ENCODE measurements around the gene C10orf143. TPM values are rescaled to one million over a fixed set of nuclear protein-coding genes. Genes with fewer than 3 reads are reported as not detected.

C10orf143 gene
- total RNA-seq, 1 experiment from 2014 or later: 2.2 TPM

DNA sequence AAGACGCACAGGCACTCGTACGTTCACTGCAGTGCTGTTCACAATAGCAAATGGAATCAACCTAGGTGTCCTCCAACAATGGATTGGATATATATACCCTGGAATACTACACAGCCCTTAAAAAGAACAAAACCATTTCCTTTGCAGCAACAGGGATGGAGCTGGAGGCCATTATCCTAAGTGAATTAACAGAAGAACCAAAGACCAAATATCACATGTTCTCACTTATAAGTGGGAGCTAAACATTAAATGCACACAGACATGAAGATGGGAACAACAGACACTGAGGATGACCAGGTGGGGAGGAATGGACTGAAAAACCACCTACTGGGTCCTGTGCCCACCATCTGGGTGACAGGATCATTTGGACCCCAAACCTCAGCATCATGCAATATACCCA lies 94.5 kb downstream of the C10orf143 start:
- no peak for DNase-seq (ENCODE audit: low spot score)

DNA sequence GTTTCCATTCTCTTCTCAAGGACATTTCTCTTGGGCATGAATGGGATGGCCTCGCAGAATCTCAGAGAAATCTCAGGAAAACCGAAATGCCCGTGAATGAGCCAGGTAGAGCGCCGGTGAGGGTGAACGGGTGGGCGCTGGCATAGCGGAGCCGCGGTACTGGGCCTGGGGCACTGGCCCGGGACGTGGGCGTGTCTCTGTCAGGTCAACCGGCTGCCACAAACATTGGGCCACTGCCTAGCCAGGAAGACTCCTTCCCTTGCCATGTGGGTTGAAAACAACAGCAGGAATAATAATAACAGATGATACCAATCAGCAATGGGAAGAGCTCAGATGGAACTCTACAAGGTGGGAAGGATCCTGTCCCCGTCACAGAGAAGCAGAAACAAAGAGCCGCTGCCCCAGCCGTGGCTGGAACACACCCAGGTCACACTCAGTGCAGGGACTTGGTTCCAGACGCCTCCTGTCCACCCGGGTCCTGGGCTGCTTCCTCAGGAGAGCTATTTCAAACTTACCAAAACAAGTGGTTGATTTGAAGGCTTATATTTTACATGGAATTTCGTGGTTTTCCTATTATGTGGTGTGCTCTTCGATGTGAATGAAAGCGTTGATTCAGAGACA lies 95.4 kb downstream of the C10orf143 start:
- no peak for DNase-seq (ENCODE audit: low spot score)

DNA sequence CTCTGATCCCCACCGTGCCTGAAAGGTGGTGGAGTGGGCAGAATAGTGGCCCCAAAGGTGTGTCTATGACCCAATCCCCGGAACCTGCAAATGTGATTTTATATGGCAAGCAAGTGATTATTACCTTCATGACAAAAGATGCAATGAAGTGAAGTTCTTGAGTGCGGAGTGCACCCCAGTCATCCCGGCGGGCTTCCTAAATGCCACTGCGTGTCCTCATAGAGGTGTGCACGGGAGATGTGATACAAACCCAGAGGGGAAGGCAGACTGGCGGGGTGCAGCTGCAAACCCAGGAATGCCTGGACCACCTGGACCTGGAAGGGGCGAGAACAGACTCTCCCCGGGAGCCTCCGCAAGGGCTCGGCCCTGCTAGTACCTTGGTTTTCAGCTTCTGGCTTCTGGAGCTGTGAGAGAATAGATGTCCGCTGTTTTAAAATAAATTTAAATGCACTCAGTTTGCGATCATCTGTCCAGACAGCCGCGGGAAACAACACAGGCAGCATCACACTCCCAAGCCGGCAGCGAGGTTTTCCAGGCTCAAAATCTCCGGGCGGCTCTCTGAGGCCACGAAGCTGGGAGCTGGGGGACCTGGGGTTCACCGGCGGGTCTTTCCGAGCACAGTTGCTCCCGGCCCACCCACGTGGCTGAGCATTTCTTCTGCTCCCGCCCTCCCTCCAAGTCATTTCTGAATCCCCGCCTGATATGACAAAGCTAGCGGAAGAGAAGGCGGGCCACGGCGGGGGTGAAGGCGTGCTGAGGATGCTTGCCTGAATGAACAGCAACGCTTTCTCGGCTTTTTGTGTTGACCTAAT lies 96.2 kb downstream of the C10orf143 start:
- no peak for DNase-seq (ENCODE audit: low spot score)

Other genes starting within 250 kb of the C10orf143 start
- gene EBF3, start 146.6 kb downstream of the C10orf143 start, total RNA-seq (2014; rRNA removed; shearing (Covaris generic)): 0.33 TPM in 2 replicates
- gene GLRX3, start 25.6 kb upstream of the C10orf143 start, total RNA-seq (2014; rRNA removed; shearing (Covaris generic)): 163 and 181 TPM in 2 replicates

Measured in H4 (cell line).